Measurements from ENCODE around the gene SMIM35.

SMIM35 gene

GRCh38 chr11:118071416-118072030 is 15.2 kb downstream of the SMIM35 start:
- H3K4me1 ChIP-seq (ENCODE audit: control insufficient read depth in 1 of 2, insufficient read depth in 1 of 2, low read depth in 1 of 2, low read length in 1 of 2) = peaks cover 0 to 6% of the 10 kb centered on the region in 2 experiments
- H3K27me3 ChIP-seq = no peaks in the 10 kb centered on the region
- no peak overlapping the region for H3K27ac ChIP-seq
- no peaks in the 10 kb centered on the region for H3K36me3 ChIP-seq
- H3K9me3 ChIP-seq = no peaks in the 10 kb centered on the region
- no peak overlapping the region for H3K4me3 ChIP-seq (ENCODE audit: low read depth in 1 of 2, low read length in 1 of 2)
- TF ChIP-seq, protein P1, sequence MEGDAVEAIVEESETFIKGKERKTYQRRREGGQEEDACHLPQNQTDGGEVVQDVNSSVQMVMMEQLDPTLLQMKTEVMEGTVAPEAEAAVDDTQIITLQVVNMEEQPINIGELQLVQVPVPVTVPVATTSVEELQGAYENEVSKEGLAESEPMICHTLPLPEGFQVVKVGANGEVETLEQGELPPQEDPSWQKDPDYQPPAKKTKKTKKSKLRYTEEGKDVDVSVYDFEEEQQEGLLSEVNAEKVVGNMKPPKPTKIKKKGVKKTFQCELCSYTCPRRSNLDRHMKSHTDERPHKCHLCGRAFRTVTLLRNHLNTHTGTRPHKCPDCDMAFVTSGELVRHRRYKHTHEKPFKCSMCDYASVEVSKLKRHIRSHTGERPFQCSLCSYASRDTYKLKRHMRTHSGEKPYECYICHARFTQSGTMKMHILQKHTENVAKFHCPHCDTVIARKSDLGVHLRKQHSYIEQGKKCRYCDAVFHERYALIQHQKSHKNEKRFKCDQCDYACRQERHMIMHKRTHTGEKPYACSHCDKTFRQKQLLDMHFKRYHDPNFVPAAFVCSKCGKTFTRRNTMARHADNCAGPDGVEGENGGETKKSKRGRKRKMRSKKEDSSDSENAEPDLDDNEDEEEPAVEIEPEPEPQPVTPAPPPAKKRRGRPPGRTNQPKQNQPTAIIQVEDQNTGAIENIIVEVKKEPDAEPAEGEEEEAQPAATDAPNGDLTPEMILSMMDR (IDR thresholded peaks at IDR 0.05) = no peak

DNA sequence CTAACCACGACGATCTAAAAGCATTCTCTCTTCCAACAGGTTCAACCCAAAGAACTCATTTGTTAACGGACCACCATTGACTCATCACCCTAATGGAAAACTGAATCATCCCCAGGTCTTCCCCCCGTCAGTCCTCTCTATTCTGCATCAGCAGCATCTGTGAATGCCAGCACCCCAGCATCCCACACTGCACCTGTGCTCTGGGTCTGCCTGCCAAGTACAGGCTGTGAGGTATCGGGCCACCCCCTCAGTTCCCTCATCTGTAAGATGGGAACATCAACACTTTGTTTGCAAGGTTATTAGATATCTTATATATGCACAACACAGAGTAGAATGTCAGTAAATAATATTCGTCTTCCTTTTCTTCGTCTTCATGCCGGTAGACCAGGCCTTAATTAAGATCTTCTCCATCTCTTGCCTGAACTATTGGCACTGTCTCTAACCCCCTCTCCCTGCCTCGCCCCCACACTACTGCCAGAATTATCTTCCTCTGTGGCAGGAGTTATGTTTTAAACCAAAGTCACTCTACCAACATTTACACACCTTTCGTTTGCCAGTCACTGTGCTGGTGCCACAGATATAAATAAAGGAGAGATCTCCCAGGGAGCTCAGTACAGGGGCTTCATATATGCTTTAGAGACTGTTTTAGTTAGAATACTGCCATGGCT is 17.7 kb downstream of the SMIM35 start:
- Histone ChIP-seq H3K4me1 (ENCODE audit: control insufficient read depth in 1 of 2, insufficient read depth in 1 of 2, low read depth in 1 of 2, low read length in 1 of 2) (peaks cover 0 to 3% of the 10 kb centered on the region in 2 experiments), H3K4me3 (ENCODE audit: low read depth in 1 of 2, low read length in 1 of 2) (no peak overlapping the region), H3K27ac (no peak overlapping the region), H3K36me3 (no peaks in the 10 kb centered on the region), H3K9me3 (no peaks in the 10 kb centered on the region), H3K27me3 (no peaks in the 10 kb centered on the region)
- TF ChIP-seq, protein P1 (IDR thresholded peaks at IDR 0.05) = no peak

- H3K4me1 ChIP-seq (ENCODE audit: control insufficient read depth in 1 of 2, insufficient read depth in 1 of 2, low read depth in 1 of 2, low read length in 1 of 2) = no peaks in the 10 kb centered on the region
- TF ChIP-seq, protein P1 (IDR thresholded peaks at IDR 0.05) = no peak
These were observed 18.4 kb downstream of the SMIM35 start for GRCh38 chr11:118068206-118068944.

DNA sequence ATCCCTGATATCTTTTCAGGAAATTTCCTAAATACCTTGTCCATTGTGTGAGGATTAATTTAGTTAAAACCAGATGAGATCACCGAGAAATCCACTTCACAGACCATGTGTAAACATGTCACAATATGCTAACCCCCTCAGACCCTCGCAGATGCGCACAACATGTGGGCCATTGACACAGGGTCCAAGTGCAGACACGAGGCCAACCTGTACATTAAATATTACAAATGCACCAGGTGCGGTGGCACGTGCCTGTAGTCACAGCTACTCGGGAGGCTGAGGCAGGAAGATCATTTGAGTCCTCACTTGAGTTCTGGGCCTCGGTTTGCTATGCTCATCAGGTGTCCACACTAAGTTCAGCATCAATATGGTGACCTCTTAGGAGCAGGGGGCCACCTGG is 19.8 kb downstream of the SMIM35 start:
- H3K9me3 ChIP-seq = no peaks in the 10 kb centered on the region
- H3K4me3 ChIP-seq (ENCODE audit: low read depth in 1 of 2, low read length in 1 of 2) = no peak overlapping the region
- H3K36me3 ChIP-seq = no peaks in the 10 kb centered on the region
- TF ChIP-seq, protein P1 (IDR thresholded peaks at IDR 0.05) = no peak
- no peaks in the 10 kb centered on the region for H3K27me3 ChIP-seq
- H3K27ac ChIP-seq = no peak overlapping the region
- no peaks in the 10 kb centered on the region for H3K4me1 ChIP-seq (ENCODE audit: control insufficient read depth in 1 of 2, insufficient read depth in 1 of 2, low read depth in 1 of 2, low read length in 1 of 2)

More at GRCh38 chr11:118068206-118068944, 18.4 kb downstream of the SMIM35 start:
- H3K27me3 ChIP-seq = no peaks in the 10 kb centered on the region
- no peaks in the 10 kb centered on the region for H3K9me3 ChIP-seq
- no peaks in the 10 kb centered on the region for H3K36me3 ChIP-seq
- H3K4me3 ChIP-seq (ENCODE audit: low read depth in 1 of 2, low read length in 1 of 2) = no peak overlapping the region
- H3K27ac ChIP-seq = no peak overlapping the region

- no peaks in the 10 kb centered on the region for H3K27me3 ChIP-seq
- H3K4me3 ChIP-seq (ENCODE audit: low read depth in 1 of 2, low read length in 1 of 2) = no peak overlapping the region
- no peaks in the 10 kb centered on the region for H3K9me3 ChIP-seq
- H3K27ac ChIP-seq = no peak overlapping the region
- TF ChIP-seq, protein P1 (IDR thresholded peaks at IDR 0.05) = no peak
- H3K4me1 ChIP-seq (ENCODE audit: control insufficient read depth in 1 of 2, insufficient read depth in 1 of 2, low read depth in 1 of 2, low read length in 1 of 2) = no peaks in the 10 kb centered on the region
- no peaks in the 10 kb centered on the region for H3K36me3 ChIP-seq
These were observed 21.4 kb downstream of the SMIM35 start for GRCh38 chr11:118065384-118065783.

Data from neutrophil (primary cell).